NB4 (cell line): ENCODE results near the gene ZNF14.
A peak's percentile ranks its signal among the peaks of the same experiment; 100 is the strongest.

Source experiments
- DNase-seq: peaks from one replicate; pipeline ENCODE4 v3.0.0; 2010; ENCODE audit warnings: low read depth
- H3K4me3 ChIP-seq: one replicate; pipeline ENCODE4 v1.5.1; 2011; ENCODE audit warnings: mild to moderate bottlenecking, low read depth, low read length, moderate library complexity
- CTCF ChIP-seq: IDR thresholded peaks from one replicate; pipeline ENCODE4 v1.5.1; 2012; ENCODE audit warnings: low read depth, low read length
- MAX ChIP-seq: IDR thresholded peaks from 2 replicates; pipeline ENCODE4 v1.6.1; 2011; ENCODE audit warnings: low read depth, low read length
- MYC ChIP-seq: IDR thresholded peaks from 2 replicates; pipeline ENCODE4 v1.6.1; 2011; ENCODE audit warnings: low read depth, low read length
- POLR2A ChIP-seq: IDR thresholded peaks from 2 replicates; pipeline ENCODE4 v1.6.1; 2011; ENCODE audit warnings: mild to moderate bottlenecking; ENCODE audit not compliant: insufficient read length; ENCODE audit errors: extremely low read depth

ZNF14 gene

GRCh38 chr19:19662871-19663255 lies 70.0 kb downstream of the ZNF14 start:
- TF ChIP-seq MAX, result no peak
- no peak for TF ChIP-seq CTCF
- TF ChIP-seq MYC, result no peak
- TF ChIP-seq POLR2A, result no peak
- DNase-seq, result peak; percentile 74

GRCh38 chr19:19662344-19662743 lies 70.6 kb downstream of the ZNF14 start:
- peak overlapping the region; percentile 93 for H3K4me3 ChIP-seq
- TF ChIP-seq POLR2A, result no peak
- no peak for TF ChIP-seq CTCF
- TF ChIP-seq MAX, result no peak
- no peak for TF ChIP-seq MYC
- no peak for DNase-seq

More at GRCh38 chr19:19662871-19663255, 70.0 kb downstream of the ZNF14 start:
- H3K4me3 ChIP-seq, result peak overlapping the region; percentile 93

GRCh38 chr19:19661675-19662251 lies 71.1 kb downstream of the ZNF14 start:
- TF ChIP-seq MYC (no peak), MAX (no peak), CTCF (no peak), POLR2A (no peak)
- peak overlapping the region; percentile 93 for H3K4me3 ChIP-seq
- peak; percentile 81 for DNase-seq

GRCh38 chr19:19661141-19661674 lies 71.7 kb downstream of the ZNF14 start:
- TF ChIP-seq MAX, result no peak
- no peak for TF ChIP-seq CTCF
- TF ChIP-seq POLR2A, result no peak
- TF ChIP-seq MYC, result no peak
- H3K4me3 ChIP-seq, result peak overlapping the region; percentile 93
- DNase-seq, result no peak
